Activated CD8-positive, alpha-beta memory T cell treated with anti-CD3 and anti-CD28 coated beads for 48 hours (primary cell): ENCODE measurements around the gene EXD3.
"Not testable (repeated sequence)": the region's sequence is repeated elsewhere in the genome, so short reads cannot be mapped to it uniquely, and the experiment has no call there.

Experiments
- DNase-seq, 3 experiments: peaks; one replicate each; pipeline ENCODE4 v3.0.0-alpha.2; 2020; ENCODE audit warnings: low read depth in 2 of 3, low spot score in 2 of 3

EXD3 gene

DNA sequence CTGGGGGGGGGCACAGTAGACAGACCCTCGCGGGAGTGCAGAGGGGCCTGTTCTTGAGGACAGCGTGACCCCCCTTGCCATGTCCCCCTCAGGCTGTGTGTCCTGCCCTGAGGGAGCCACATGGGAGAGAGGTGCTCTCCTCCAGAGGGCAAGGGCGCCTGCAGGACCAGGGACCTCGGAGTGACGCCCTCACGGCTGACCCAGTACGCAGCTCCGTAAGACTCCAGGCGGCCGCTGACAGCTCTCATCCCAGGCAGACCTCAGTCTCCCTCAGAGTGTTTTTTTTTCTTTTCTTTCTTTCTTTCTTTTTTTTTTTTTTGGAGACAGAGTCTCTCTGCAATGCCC, 27.3 kb downstream of the EXD3 start:
- DNase-seq: no peak

DNA sequence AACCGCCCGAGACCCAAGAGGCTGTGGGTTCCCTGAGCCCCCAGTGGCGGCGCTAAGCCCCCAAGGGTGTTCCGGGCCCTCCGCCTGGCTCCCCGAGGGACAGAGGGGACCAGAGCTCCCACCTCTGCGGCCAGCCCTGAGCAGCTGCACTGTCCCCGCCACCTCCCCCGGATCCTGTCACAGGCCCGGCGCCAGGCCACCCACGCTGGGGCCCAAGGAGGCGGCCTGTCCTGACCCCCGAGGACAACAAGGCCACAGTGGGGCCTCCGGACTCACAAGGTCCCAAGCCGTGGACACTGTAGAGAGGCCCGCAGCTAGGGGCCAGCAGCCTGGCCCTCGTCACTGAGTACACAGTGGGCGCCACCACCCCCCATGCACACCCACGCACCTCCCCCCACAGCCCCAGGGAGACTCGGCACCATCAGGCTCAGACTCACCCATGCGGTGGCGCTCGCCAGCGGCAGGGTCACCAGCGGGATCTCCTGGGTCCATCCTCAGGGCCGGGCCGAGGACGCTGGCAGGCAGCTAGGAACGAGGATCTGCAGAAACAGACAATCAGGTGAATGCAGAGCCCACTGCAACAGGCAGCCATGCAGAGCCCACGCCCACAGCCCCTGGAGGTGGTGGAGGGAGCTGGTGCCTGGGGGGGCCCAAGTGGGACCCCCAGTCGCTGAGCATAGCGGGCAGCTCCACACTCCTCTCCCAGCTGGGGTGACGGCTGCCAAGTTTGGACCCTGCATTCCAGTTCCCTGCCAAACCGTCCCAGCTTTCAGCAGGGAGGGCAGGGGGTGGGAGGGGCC, 27.9 kb downstream of the EXD3 start:
- no peak for DNase-seq

DNA sequence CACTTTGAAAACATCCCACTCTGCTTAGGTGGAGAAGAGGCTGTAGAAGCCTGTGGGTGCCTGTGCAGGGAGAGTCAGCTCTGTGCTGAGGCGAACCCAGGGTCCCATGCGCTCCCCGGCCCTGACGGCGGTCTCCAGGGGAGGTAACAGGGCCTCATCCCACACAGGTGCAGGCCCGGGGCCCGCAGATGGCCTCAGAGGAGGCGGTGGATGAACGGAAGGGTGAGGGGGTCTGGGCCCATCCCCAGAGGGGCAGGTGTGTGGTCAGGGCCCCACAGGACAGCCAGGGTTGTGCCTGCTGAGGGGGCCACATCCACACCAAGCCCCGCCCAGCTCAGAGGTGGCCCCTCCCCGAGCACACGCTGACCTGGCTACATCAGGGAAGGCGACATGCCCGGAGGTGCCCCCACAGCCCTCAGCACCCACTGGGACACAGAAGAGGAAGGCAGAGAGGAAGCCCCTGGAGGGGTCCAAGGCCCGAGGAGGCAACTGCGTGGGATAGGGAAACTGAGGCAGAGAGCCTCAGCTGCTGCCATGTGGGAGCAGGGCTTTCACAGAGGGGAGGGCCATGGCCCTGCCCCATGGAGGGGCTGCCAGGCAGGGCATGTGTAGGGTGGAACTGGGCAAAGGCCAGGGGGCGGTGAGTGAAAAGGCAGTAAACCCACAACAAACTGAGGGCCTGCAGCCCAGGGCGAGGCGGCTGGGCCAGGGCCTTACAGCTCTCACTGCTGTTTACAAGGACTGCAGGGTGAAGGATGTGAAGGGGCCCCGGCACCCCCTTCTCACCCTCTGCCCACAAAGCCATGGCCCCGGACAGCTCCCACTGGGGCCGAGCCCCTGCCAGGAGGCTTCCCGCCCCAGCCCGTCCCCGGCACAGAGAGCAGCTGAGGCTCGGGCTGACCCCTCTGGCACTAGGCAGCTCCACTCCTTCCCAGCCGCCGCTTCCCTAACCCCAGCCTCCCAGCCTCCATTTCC, 29.5 kb downstream of the EXD3 start:
- DNase-seq: no peak

DNA sequence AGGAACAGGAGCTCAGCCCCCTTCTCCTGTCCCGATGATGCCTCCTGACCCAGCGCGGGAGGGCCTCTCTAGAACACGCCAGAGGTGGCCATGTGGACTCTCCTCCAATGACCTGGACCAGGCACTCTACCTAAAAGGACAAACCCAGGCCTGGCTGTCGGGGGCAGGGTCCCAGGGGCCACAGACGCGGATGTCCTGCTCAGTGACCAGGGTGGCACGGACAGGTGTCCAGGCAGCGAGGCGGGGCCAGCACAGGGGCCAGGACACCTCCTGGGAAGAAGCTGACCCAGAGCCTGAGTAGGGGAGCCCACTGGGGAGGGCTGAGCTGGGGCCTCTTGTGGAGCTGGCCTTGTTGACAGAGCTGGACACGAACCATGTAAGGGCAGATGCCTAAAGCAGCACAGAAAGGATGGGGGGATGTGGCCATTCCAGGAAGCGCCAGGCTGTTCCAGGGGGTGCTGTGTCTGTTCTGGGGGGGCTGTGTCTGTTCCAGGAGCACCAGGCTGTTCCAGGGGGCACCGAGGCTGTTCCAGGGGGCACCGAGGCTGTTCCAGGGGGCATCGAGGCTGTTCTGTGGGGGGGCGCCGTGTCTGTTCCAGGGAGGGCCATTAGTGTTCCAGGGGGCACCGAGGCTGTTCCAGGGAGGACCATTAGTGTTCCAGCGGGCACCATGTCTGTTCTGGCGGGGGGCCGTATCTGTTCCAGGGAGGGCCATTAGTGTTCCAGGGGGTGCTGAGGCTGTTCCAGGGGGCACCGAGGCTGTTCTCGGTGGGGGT, 30.5 kb downstream of the EXD3 start:
- no peak for DNase-seq

DNA sequence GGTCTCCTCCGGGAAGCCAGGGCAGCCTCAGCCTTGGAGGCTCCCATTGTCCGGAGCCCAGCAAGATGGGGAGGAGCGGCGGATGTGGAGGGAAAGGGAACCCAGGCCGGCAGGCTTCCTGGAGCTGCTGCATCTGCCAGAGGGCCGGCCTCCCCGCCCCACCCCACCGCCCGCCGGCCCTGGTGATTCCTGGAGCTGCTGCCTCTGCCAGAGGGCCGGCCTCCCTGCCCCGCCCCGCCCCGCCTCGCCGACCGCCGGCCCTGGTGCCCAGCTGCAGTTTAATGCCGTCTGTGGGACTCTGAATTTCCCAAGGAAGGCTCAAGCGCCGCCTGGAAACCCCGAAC, 31.6 kb downstream of the EXD3 start:
- DNase-seq: no peak

DNA sequence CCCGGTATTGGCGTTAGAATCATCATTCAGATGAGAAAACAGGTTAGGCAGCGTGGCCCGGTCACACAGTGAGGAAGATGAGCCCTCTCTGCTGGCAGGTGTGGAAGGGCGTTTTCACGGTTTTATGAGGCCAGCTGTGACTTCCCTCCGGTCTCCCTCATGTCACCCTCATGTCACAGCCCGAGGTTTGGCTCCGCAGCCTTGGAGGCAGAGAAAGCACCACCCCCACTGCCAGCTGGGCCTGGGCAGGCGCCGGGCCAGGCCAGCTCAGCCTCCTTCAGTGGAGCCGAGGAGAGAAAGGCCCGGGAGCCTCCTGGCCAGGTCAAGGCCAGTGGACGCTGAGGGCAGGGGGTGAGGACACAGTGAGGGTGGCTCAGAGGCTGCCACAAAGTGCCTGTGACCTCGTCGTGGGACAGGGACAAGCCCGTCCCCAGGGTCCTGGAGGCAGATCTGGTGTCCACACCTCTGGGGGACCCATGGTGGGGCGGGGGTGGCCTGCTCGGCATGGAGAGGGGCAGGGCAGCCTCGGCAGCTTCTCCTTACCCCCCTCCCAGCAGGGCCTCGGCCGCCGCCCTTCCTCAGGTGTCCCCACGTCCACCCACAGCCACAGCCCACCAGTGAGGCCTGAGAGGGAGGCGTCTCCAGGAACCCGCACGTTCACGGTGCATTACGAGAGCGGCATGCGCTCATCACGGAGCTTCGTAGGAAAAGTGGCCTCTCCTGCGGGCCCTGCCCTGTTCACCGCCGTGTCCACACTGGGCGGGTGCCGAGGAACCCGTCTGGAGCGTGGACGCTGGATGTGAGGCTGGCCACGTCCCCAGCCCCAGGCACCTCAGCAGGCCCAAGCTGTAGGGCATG, 32.2 kb downstream of the EXD3 start:
- no peak for DNase-seq

DNA sequence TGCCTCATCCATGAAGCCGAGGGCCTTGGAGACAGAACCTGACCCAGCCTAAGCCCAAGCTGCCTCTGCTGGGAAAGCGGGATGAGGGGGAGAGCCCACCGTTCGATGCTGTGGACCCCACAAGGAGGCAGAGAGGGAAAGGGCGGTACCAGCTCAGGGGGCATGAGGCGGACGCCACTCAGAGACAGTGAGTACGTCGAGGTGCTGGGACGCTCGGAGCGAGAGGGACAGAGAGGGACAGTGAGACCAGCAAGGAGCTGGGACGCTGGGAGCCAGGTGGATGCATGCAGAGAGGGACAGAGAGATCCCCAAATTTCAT, 33.6 kb downstream of the EXD3 start:
- DNase-seq: no peak

DNA sequence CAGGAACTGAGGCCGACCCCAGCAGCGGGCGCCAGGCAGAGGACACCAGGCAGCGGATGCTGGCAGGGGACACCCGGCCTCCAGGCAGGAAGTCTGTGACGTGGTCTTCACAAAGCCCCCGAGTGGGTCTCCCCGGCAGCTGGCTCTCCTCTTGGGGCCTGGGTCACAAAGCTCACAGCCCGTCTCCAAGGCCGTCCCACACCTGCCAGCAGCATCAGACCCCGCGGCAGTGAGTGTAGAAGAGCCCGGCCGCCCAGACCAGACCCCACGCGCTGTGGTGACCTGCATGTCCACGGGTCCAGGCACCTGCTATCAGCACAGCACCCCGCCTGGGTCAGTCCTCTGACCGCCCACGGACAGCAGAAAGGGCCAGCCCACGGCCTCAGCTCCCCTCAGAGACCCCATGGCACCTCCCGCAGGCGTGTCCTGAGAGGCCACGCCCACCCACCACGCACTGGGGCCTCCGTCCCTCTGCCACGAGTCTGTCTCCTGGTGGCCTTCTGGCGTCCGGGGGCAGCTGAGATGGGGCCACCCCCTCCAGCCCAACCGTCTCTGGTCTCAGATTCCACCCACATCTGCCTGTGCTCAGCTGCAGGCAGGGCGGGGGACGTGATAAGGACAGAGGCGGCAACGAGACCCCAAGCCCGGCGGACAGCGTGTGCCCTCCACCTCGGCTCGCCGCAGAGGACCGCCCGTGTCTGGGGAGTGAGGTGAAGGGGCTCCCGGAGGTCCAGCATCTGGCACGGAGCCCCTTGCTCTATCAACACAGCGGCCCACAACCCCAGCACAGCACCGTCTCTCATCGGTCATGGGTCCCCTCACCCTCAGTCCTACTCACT, 34.2 kb downstream of the EXD3 start:
- no peak for DNase-seq

DNA sequence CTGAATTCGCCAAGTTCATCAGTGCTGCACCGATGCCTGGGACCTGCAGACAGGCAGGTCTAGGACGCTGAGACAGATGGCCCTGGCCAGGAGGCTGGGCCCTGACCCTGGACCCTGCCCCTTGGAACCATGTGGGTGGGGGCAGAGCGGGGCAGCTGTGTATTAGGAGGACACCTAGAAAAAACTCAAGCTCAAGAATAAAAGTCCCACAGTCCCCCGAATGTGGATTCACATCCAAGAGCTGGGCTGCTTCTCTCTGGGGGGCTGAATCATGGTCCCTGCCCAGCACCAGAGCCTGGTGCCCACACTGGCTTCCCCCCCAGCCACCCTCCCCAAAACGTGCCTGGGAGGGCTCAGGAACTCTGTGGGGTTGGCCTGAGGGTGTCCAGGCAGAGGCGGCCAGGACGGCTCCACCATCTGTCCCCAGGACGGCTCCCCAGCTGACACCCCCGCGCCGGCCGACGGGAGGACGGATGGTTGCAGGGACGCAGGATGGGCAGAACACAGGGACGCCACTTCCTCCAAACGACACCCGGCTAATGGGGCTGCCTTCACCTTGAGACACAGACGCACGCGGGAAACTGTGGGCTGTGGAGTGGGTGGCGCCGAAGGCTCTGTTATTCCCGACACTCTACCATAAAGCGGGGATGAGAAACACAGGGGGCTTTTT, 34.9 kb downstream of the EXD3 start:
- DNase-seq: no peak

DNA sequence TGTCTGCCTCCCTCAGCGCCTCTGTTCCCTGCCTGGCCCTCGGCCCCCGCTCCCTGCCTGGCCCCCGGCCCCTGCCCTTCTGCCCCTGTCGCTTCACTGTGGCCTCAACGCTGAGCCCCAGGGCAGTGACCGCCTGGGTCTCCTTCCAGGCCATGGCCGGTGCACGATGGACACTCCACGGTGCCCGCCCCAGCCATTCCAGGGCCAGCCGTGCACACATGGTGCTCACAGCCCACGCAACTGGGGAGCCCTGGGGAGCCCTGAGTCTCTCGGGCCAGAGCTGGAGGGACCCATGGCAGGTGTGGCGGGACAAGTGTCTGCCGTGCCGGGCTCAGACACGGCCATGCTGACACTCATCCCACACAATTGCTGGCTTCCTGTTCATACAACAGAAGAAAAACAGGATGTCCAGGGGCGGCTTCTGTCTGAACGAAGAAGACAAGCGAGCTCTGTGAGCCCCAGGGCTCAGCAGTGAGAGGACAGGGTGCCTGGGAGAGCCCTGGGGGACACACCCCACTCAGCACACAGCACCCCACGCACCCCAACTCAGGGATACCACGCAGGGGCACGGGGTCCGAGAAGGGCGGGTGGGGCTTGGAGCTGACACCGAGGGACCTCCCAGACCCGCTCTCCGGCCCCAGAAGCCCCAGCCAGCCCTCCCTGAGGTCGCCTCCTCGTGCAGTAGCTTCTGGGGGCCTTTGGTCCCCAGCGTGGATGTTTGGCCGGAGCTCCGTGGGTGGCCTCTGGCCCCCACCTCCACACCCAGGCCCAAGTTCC, 35.7 kb downstream of the EXD3 start:
- no peak for DNase-seq

DNA sequence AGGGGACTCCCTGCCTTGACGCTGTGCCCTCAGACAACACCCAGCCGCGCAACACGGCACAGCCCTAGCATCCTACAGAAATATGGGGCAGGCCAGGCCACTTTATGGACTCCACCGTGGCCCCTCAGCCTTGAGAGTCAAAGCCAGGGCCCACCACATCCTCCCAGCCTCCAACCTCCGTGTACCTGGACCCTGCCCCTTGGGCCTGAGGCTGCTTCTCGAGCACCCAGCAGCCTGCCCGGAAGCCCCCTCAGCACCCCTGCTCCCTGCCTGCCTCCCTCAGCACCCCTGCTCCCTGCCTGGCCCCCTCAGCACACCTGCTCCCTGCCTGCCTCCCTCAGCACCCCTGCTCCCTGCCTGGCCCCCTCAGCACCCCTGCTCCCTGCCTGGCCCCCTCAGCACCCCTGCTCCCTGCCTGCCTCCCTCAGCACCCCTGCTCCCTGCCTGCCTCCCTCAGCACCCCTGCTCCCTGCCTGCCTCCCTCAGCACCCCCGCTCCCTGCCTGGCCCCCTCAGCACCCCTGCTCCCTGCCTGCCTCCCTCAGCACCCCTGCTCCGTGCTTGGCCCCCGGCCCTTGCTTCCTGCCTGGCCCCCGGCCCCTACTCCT, 36.4 kb downstream of the EXD3 start:
- DNase-seq: not testable (repeated sequence)

DNA sequence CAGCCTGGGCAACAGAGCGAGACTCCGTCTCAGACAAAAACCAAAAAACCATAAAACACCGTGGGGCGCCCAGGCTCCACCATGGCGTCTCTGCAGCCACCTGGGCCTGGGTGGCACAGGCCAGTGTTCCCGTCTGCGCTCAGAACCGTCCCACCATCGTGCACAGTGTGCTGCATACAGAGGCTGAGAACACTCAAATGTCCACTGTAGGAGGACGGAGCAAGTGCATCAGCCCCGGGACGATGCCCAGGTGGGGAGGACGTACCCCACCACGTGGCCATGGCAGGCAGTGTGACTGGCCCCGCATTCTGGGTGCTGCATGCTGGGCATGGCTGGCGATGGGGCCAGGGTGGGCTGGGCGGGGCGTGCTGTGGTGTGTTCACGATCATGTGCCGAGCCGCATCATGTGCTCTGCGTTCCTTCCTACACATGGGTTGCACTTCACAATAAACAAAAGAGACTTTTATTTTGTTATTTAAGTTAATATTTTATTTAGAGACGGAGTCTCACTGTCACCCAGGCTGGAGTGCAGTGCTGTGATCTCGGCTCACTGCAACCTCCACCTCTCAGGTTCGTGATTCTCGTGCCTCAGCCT, 37.8 kb downstream of the EXD3 start:
- DNase-seq: no peak

DNA sequence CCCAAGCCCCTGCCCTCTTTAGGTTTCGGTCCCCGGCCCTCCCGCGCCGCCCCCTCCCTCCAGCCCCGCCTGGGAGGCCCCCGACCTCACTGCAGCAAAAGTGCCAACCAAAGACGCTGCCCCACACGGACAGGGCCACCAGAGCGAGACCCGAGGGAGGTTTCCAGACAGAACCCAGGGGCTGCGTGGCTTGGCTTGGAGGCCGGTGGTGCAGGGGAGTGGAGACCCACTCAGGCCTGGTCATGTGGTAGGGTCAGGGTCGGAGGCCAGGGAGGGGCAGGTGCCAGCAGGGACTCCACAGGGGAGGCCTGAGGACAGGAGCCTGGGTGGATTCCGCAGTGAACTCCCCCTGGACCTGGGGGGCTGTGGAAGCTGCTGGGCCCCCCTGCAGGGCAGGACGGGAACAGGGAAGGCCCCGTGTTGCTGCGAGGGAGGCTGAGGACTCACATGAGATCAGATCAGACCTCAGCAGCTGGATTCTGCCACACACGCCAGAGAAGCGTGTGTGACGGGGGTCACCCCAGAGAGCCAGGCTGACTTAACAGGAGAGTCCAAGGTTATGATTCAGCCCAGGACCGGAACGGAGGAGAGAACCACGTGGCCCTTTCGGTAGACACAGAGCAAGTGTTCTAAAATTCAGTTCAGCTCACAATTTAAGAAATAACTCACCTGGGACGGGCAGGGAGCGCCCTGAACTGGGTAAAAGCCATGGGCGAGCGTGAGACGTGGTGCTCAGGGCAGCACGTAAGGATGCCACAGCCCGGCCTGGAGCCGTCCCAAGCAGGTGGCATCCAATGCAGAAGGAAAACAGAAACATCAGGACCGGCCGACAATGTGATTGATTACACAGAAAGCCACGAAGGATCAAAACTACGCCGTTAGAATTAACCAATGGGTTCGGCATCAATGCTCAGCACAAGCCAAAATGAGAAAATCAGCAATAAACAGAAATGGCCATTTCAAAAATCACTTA, 38.9 kb downstream of the EXD3 start:
- no peak for DNase-seq

DNA sequence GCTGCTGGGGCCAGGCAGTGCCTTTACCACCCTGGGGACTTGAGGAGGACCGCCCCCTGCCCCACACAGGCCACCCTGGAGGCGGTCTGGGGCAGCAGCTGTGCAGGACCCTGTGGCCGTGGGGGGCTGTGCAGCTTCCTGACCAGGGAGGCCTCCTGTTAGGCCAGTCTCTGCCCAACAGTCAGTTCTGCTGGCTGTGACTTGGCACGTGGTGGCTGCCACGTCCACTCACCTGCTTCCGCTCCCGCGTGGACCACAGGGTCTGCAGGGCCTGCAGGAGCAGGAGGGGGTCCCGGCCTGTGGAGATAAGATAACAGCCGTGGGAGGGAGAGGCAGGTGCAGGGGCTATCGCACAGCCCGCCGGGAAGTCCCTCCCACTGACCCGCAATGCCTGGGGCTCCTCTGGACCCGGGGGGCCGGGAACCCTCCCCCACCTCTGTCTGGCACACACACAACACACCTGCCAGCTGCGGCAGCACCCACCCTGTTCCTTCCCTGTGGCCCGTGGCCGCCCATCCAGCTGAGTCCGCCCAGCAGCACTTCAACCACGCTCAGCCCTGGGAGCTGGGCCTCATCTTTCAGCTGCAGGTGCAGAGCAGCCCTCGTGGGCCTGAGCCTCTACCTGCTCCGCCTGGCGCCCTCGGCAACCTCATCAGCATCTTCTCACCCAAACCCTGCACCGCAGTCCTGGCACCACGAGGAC, 39.7 kb downstream of the EXD3 start:
- DNase-seq: no peak

DNA sequence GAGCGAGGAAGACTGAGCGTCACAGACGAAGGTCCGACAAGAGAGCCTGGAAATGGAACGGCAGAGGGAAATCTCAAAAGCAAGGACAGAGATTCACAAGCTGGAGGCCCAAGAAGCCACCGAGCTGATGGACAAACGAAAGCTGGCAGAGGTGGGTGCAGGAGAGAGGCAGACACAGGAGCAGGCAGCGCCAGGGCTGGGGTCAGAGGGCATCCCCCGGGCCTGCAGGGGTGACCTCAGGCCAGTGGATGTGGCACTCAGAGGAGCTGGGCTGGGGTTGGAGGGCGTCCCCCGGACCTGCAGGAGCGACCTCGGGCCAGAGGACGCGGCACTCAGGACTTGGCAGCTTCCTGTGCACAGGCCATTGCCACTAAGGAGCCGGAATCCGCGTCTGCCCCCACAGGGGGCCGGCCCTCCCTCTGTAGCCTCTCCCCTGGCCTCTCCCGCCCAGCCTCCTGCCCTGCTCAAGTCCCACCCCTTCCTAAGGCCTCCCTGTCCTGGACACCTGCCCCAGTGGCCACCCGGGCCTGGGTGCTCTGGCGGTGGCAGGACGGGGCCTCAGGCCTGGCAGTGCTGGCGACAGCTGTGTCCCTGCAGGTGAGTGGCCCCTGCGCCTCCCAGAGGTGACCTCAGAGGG, 40.4 kb downstream of the EXD3 start:
- DNase-seq: no peak
